Breast epithelium (tissue), 4 donors: ENCODE results near the gene IQCN. TPM values are rescaled to one million over a fixed set of nuclear protein-coding genes. Genes with fewer than 3 reads are reported as not detected.

Experiments used
- DNase-seq, 2 donors: peaks; one replicate each; pipeline ENCODE4 v3.0.0-alpha.2; 2019; ENCODE audit warnings: low spot score in 2 of 2
- H3K27ac ChIP-seq, 2 donors: fragments of 200-600 bp; sonication (generic) in 1 of 2; one replicate each; pipeline ENCODE4 v1.5.1; 2016 to 2019; ENCODE audit warnings: mild to moderate bottlenecking in 1 of 2
- H3K27me3 ChIP-seq, 2 donors: fragments of 200-600 bp; sonication (generic) in 1 of 2; one replicate each; pipeline versions ENCODE4 v1.5.1 to v1.6.0; 2017 to 2019; ENCODE audit warnings: control low read depth in 1 of 2, mild to moderate bottlenecking in 1 of 2
- H3K36me3 ChIP-seq: fragments of 200-600 bp; one replicate; pipeline ENCODE4 v1.5.1; 2019
- H3K4me1 ChIP-seq, 2 donors: fragments of 200-600 bp; sonication (generic); one replicate each; pipeline ENCODE4 v1.5.1; 2016 to 2019; ENCODE audit warnings: control low read depth in 1 of 2
- H3K4me3 ChIP-seq, 3 donors: fragments of 200-600 bp; sonication (generic); 1 replicate in 2 of 3; 2 replicates in 1 of 3; pipeline ENCODE4 v1.5.1; 2016 to 2019; ENCODE audit warnings: mild to moderate bottlenecking in 3 of 3, moderate library complexity in 2 of 3
- H3K9me3 ChIP-seq, 2 donors: fragments of 200-600 bp; sonication (generic) in 1 of 2; one replicate each; pipeline ENCODE4 v1.5.1; 2016 to 2019; ENCODE audit warnings: control low read depth in 1 of 2
- CTCF ChIP-seq, 3 donors: fragments of 450-650 bp; IDR thresholded peaks; one replicate each; pipeline ENCODE4 v1.5.1; 2016 to 2017; ENCODE audit warnings: antibody characterized with exemption in 3 of 3, mild to moderate bottlenecking in 3 of 3, moderate library complexity in 3 of 3
- POLR2A ChIP-seq: fragments of 450-650 bp; IDR thresholded peaks from one replicate; pipeline ENCODE4 v1.6.1; 2016; ENCODE audit warnings: antibody characterized with exemption, mild to moderate bottlenecking, moderate library complexity
- POLR2AphosphoS5 ChIP-seq, 3 donors: sonication (generic); formaldehyde crosslinking; IDR thresholded peaks; one replicate each; pipeline ENCODE4 v1.6.1; 2017; ENCODE audit warnings: antibody characterized with exemption in 3 of 3
- intact Hi-C: fragments of 100-400 bp; cut with DNase I; formaldehyde crosslinking; loops from one replicate; pipeline ENCODE4 v1.15.1; 2023; ENCODE audit warnings: low total_unique reads
- total RNA-seq, 3 donors: library from RNA; depleted of rRNA; stranded (reverse); fragments of >200 nt; gene quantifications; one replicate each; pipeline ENCODE4 v1.1.0, GENCODE V29; 2016

The IQCN gene
- total RNA-seq, 3 donors from 2014 or later, result 7.0 to 16.6 (median 9.5) TPM

- H3K36me3 ChIP-seq, result no peaks in the 10 kb centered on the region
- no peaks in the 10 kb centered on the region for H3K4me1 ChIP-seq
- H3K27ac ChIP-seq, result peak overlapping the region; percentile 99 to 100
- H3K27me3 ChIP-seq, result no peaks in the 10 kb centered on the region
- peak overlapping the region; percentile 52 to 78 (median 73) for H3K4me3 ChIP-seq
- no peaks in the 10 kb centered on the region for H3K9me3 ChIP-seq
- DNase-seq, result peak; percentile 70
- TF ChIP-seq POLR2A (no peak), POLR2AphosphoS5 (IDR thresholded peaks at IDR 0.05) (peak in 1 of 3 donors; percentile 54)
- intact Hi-C loops, result no loop called here
Measured at GRCh38 chr19:18292810-18293641, 18.8 kb upstream of the IQCN start.

- H3K36me3 ChIP-seq, result no peaks in the 10 kb centered on the region
- no peaks in the 10 kb centered on the region for H3K4me1 ChIP-seq
- peak in 1 of 2 donors; percentile 64 for DNase-seq
- no peaks in the 10 kb centered on the region for H3K27me3 ChIP-seq
- intact Hi-C loops, result no loop called here
- H3K9me3 ChIP-seq, result no peaks in the 10 kb centered on the region
- TF ChIP-seq CTCF (IDR thresholded peaks at IDR 0.05) (no peak), POLR2AphosphoS5 (IDR thresholded peaks at IDR 0.05) (peak in 1 of 3 donors; percentile 72), POLR2A (peak; percentile 53)
- H3K4me3 ChIP-seq, result peak overlapping the region; percentile 52 to 78 (median 73)
- H3K27ac ChIP-seq, result peak overlapping the region; percentile 99 to 100
Measured at GRCh38 chr19:18292462-18292809, 18.2 kb upstream of the IQCN start.

GRCh38 chr19:18291590-18292461, 17.6 kb upstream of the IQCN start:
- intact Hi-C loops, result no loop called here

GRCh38 chr19:18291019-18291524, 16.8 kb upstream of the IQCN start:
- intact Hi-C loops, result no loop called here
- H3K27ac ChIP-seq, result peak overlapping the region; percentile 99 to 100
- no peak for DNase-seq
- no peaks in the 10 kb centered on the region for H3K4me1 ChIP-seq
- no peaks in the 10 kb centered on the region for H3K9me3 ChIP-seq
- TF ChIP-seq POLR2A, result no peak
- TF ChIP-seq POLR2AphosphoS5 (IDR thresholded peaks at IDR 0.05), result no peak
- no peak for TF ChIP-seq CTCF (IDR thresholded peaks at IDR 0.05)
- peak overlapping the region; percentile 52 to 78 (median 73) for H3K4me3 ChIP-seq
- H3K27me3 ChIP-seq, result no peaks in the 10 kb centered on the region
- H3K36me3 ChIP-seq, result no peaks in the 10 kb centered on the region

More at GRCh38 chr19:18291590-18292461, 17.6 kb upstream of the IQCN start:
- DNase-seq, result peak; percentile 80 to 91
- no peaks in the 10 kb centered on the region for H3K27me3 ChIP-seq
- H3K9me3 ChIP-seq, result no peaks in the 10 kb centered on the region
- H3K27ac ChIP-seq, result peak overlapping the region; percentile 99 to 100
- H3K36me3 ChIP-seq, result no peaks in the 10 kb centered on the region
- peak overlapping the region; percentile 52 to 78 (median 73) for H3K4me3 ChIP-seq
- H3K4me1 ChIP-seq, result no peaks in the 10 kb centered on the region
- TF ChIP-seq CTCF (IDR thresholded peaks at IDR 0.05) (no peak), POLR2A (peak; percentile 58), POLR2AphosphoS5 (IDR thresholded peaks at IDR 0.05) (peak; percentile 62 to 91 (median 73))

- no peak for TF ChIP-seq POLR2A
- no peaks in the 10 kb centered on the region for H3K9me3 ChIP-seq
- peak overlapping the region; percentile 99 to 100 for H3K27ac ChIP-seq
- H3K4me3 ChIP-seq, result no peak overlapping the region
- H3K27me3 ChIP-seq, result no peaks in the 10 kb centered on the region
- H3K36me3 ChIP-seq, result no peaks in the 10 kb centered on the region
- DNase-seq, result no peak
- no peaks in the 10 kb centered on the region for H3K4me1 ChIP-seq
- intact Hi-C loops, result no loop called here
Measured at GRCh38 chr19:18290302-18291018, 16.2 kb upstream of the IQCN start.
